H9 (cell line): ENCODE data around the gene SCT. TPM values are rescaled to one million over a fixed set of nuclear protein-coding genes. Genes with fewer than 3 reads are reported as not detected.

Source experiments
- DNase-seq: peaks from one replicate; pipeline ENCODE4 v3.0.0-alpha.2; 2017
- H2AFZ ChIP-seq: one replicate; pipeline ENCODE4 v1.6.1; 2013; ENCODE audit warnings: mild to moderate bottlenecking, low read length, control low read depth, moderate library complexity
- H2AK5ac ChIP-seq: 2 replicates; pipeline ENCODE4 v1.6.1; 2013; ENCODE audit warnings: low read length, control low read depth, mixed read lengths; ENCODE audit not compliant: insufficient read length
- H2BK120ac ChIP-seq: one replicate; pipeline ENCODE4 v1.6.1; 2013; ENCODE audit warnings: low read depth, mild to moderate bottlenecking, low read length, control low read depth, inconsistent platforms; ENCODE audit not compliant: poor library complexity, severe bottlenecking
- H2BK12ac ChIP-seq: 2 replicates; pipeline ENCODE4 v1.6.1; 2013; ENCODE audit warnings: low read length, control low read depth, mixed read lengths, low read depth; ENCODE audit not compliant: insufficient read length
- H2BK15ac ChIP-seq: 2 replicates; pipeline ENCODE4 v1.6.1; 2013; ENCODE audit warnings: low read depth, low read length, control low read depth
- H2BK20ac ChIP-seq: one replicate; pipeline ENCODE4 v1.6.1; 2013; ENCODE audit warnings: low read depth, mild to moderate bottlenecking, low read length, control low read depth, inconsistent platforms; ENCODE audit not compliant: poor library complexity, severe bottlenecking
- H2BK5ac ChIP-seq: 2 replicates; pipeline ENCODE4 v1.6.1; 2013; ENCODE audit warnings: low read length, control low read depth, mixed read lengths; ENCODE audit not compliant: insufficient read length
- H3K14ac ChIP-seq: 2 replicates; pipeline ENCODE4 v1.6.1; 2013; ENCODE audit warnings: low read length, control low read depth; ENCODE audit not compliant: insufficient read depth
- H3K18ac ChIP-seq: 2 replicates; pipeline ENCODE4 v1.6.1; 2013; ENCODE audit warnings: low read depth, mild to moderate bottlenecking, mixed read lengths, low read length, control low read depth; ENCODE audit not compliant: insufficient read length
- H3K23ac ChIP-seq: 2 replicates; pipeline ENCODE4 v1.6.1; 2013; ENCODE audit warnings: low read length, control low read depth, mixed read lengths, low read depth; ENCODE audit not compliant: insufficient read length
- H3K23me2 ChIP-seq: 2 replicates; pipeline ENCODE4 v1.6.1; 2013; ENCODE audit warnings: low read depth, mild to moderate bottlenecking, mixed read lengths, low read length, control low read depth; ENCODE audit not compliant: insufficient read length, poor library complexity, severe bottlenecking
- H3K27ac ChIP-seq: 2 replicates; pipeline ENCODE4 v1.5.1; 2013; ENCODE audit warnings: low read length, control low read depth, mixed read lengths, low read depth; ENCODE audit not compliant: insufficient read length
- H3K27me3 ChIP-seq: 2 replicates; pipeline ENCODE4 v1.6.1; 2013; ENCODE audit warnings: low read length, control low read depth, inconsistent platforms; ENCODE audit not compliant: insufficient read depth
- H3K4ac ChIP-seq: 2 replicates; pipeline ENCODE4 v1.6.1; 2013; ENCODE audit warnings: low read depth, mild to moderate bottlenecking, control low read depth, inconsistent platforms, low read length, moderate library complexity
- H3K4me1 ChIP-seq: 2 replicates; pipeline ENCODE4 v1.6.1; 2013; ENCODE audit warnings: low read length, control low read depth, inconsistent platforms; ENCODE audit not compliant: insufficient read depth
- H3K4me2 ChIP-seq: 2 replicates; pipeline ENCODE4 v1.6.1; 2013; ENCODE audit warnings: low read length, control low read depth, mixed read lengths; ENCODE audit not compliant: insufficient read length, insufficient read depth
- H3K56ac ChIP-seq: 2 replicates; pipeline ENCODE4 v1.6.1; 2013; ENCODE audit warnings: low read depth, mild to moderate bottlenecking, mixed read lengths, low read length, control low read depth; ENCODE audit not compliant: insufficient read length
- H3K79me1 ChIP-seq: 2 replicates; pipeline ENCODE4 v1.6.1; 2013; ENCODE audit warnings: low read depth, mild to moderate bottlenecking, moderate library complexity, low read length, control low read depth, inconsistent platforms; ENCODE audit not compliant: insufficient read depth, poor library complexity, severe bottlenecking
- H3K79me2 ChIP-seq: 2 replicates; pipeline ENCODE4 v1.6.1; 2013; ENCODE audit warnings: low read length, control low read depth, inconsistent platforms; ENCODE audit not compliant: insufficient read depth
- H3K9ac ChIP-seq: 2 replicates; pipeline ENCODE4 v1.6.1; 2013; ENCODE audit warnings: low read length, control low read depth, mixed read lengths; ENCODE audit not compliant: insufficient read length; ENCODE audit errors: extremely low read depth
- H3K9me3 ChIP-seq: one replicate; pipeline ENCODE4 v1.6.1; 2013; ENCODE audit warnings: low read depth, low read length, inconsistent platforms; ENCODE audit not compliant: control insufficient read depth
- H3T11ph ChIP-seq: one replicate; pipeline ENCODE4 v1.6.1; 2013; ENCODE audit warnings: mild to moderate bottlenecking, low read length, control low read depth, inconsistent platforms
- H4K20me1 ChIP-seq: one replicate; pipeline ENCODE4 v1.6.1; 2013; ENCODE audit not compliant: control insufficient read depth, insufficient read length, insufficient read depth
- H4K5ac ChIP-seq: 2 replicates; pipeline ENCODE4 v1.6.1; 2013; ENCODE audit warnings: low read depth, mild to moderate bottlenecking, mixed read lengths, low read length, control low read depth; ENCODE audit not compliant: insufficient read length
- H4K8ac ChIP-seq: replicated peaks from 2 replicates; pipeline ENCODE4 v1.6.1; 2013; ENCODE audit warnings: low read length, control low read depth, mixed read lengths, low read depth; ENCODE audit not compliant: insufficient read length
- H4K91ac ChIP-seq: 2 replicates; pipeline ENCODE4 v1.6.1; 2013; ENCODE audit warnings: low read depth, mild to moderate bottlenecking, moderate library complexity, mixed read lengths, low read length, control low read depth; ENCODE audit not compliant: insufficient read length
- H3K27ac Mint-ChIP-seq, 3 experiments: 2 replicates in 2 of 3; 3 replicates in 1 of 3; pipeline ENCODE4 v1.8.0; 2020 to 2021; ENCODE audit warnings: mixed read lengths in 3 of 3, mild to moderate bottlenecking in 1 of 3, moderate library complexity in 1 of 3
- H3K27me3 Mint-ChIP-seq: 2 replicates; pipeline ENCODE4 v1.8.0; 2021; ENCODE audit warnings: low read depth, mild to moderate bottlenecking, moderate library complexity, mixed read lengths
- H3K36me3 Mint-ChIP-seq, 3 experiments: 2 replicates in 2 of 3; 3 replicates in 1 of 3; pipeline ENCODE4 v1.8.0; 2020 to 2021; ENCODE audit warnings: low read depth in 3 of 3, mixed read lengths in 3 of 3; ENCODE audit not compliant: insufficient read depth in 1 of 3
- H3K4me1 Mint-ChIP-seq, 2 experiments: 2 replicates each; pipeline ENCODE4 v1.8.0; 2020; ENCODE audit warnings: mixed read lengths in 2 of 2
- H3K4me3 Mint-ChIP-seq, 2 experiments: 2 replicates in 1 of 2; 3 replicates in 1 of 2; pipeline ENCODE4 v1.8.0; 2020 to 2021; ENCODE audit warnings: mild to moderate bottlenecking in 2 of 2, mixed read lengths in 2 of 2, moderate library complexity in 1 of 2
- H3K9me3 Mint-ChIP-seq, 2 experiments: 2 replicates in 1 of 2; 3 replicates in 1 of 2; pipeline ENCODE4 v1.8.0; 2020; ENCODE audit warnings: mild to moderate bottlenecking in 2 of 2, mixed read lengths in 2 of 2, moderate library complexity in 1 of 2
- CTCF ChIP-seq: fragments of 200-600 bp; sonication (generic); conservative IDR thresholded peaks from 3 replicates; pipeline ENCODE4 v1.8.0; 2021; ENCODE audit warnings: antibody characterized with exemption, mild to moderate bottlenecking
- WGBS: extraction: QIAGEN DNeasy Blood & Tissue Kit; methylation state at CpG from one replicate; pipeline ENCODE4 v1.1.7; 2013; ENCODE audit warnings: missing lambda C conversion rate, low lambda C conversion rate, mixed read lengths; ENCODE audit not compliant: insufficient read length; ENCODE audit errors: extremely low coverage; 5-methylcytosine and 5-hydroxymethylcytosine counted together
- total RNA-seq: library from RNA; stranded (reverse); gene quantifications from 2 replicates; pipeline ENCODE4 v1.2.1, GENCODE V29; 2021

The SCT gene
- total RNA-seq, 1 experiment from 2014 or later: 1.8 TPM

GRCh38 chr11:665704-666281 lies 38.8 kb upstream of the SCT start:
- Histone ChIP-seq H3K79me2 (no peaks in the 10 kb centered on the region), H3K4me1 (no peaks in the 10 kb centered on the region), H4K5ac (no peak overlapping the region), H4K91ac (no peak overlapping the region), H3K4ac (no peak overlapping the region), H3K14ac (no peak overlapping the region), H3K27me3 (no peaks in the 10 kb centered on the region), H2BK12ac (no peak overlapping the region), H3K9ac (no peak overlapping the region), H3K56ac (no peak overlapping the region), H3K4me2 (no peak overlapping the region), H2AK5ac (no peak overlapping the region), H2BK5ac (no peak overlapping the region), H4K8ac (no peak overlapping the region), H2BK20ac (no peak overlapping the region), H3K18ac (peak overlapping the region; percentile 11), H3K23me2 (no peaks in the 10 kb centered on the region), H3K23ac (no peak overlapping the region), H3T11ph (no peak overlapping the region), H4K20me1 (no peaks in the 10 kb centered on the region), H2AFZ (no peak overlapping the region), H3K9me3 (no peaks in the 10 kb centered on the region), H3K79me1 (no peaks in the 10 kb centered on the region), H2BK15ac (no peak overlapping the region), H2BK120ac (no peak overlapping the region), H3K27ac (no peak overlapping the region)
- no peak for TF ChIP-seq CTCF
- 0 out of 4 replicates have a peak, but pooled peaks cover 0 to 3% of the 10 kb centered on the region in 2 experiments for H3K4me1 Mint-ChIP-seq
- peak overlapping the region; percentile 44 to 81 (median 64); a peak in 3 of 7 replicates for H3K27ac Mint-ChIP-seq
- H3K36me3 Mint-ChIP-seq: peaks cover 18 to 50% (median 39%) of the 10 kb centered on the region in 3 experiments; a peak in 6 of 7 replicates
- no peak for DNase-seq
- no peaks in the 10 kb centered on the region for H3K9me3 Mint-ChIP-seq
- WGBS: no CpG with 5 or more reads among the region's 11 CpGs
- H3K4me3 Mint-ChIP-seq: no peak overlapping the region
- H3K27me3 Mint-ChIP-seq: no peaks in the 10 kb centered on the region
